GM19324 (cell line): ENCODE measurements around the gene BEST4.
"Not testable (repeated sequence)": the region's sequence is repeated elsewhere in the genome, so short reads cannot be mapped to it uniquely, and the experiment has no call there.

Source experiments
- ATAC-seq: cut with Tn5 transposase; IDR thresholded peaks from one replicate; pipeline ENCODE4 v1.9.1; 2021; ENCODE audit warnings: mild to moderate bottlenecking, moderate library complexity; ENCODE audit not compliant: unreplicated experiment, low FRiP score

Gene BEST4

DNA sequence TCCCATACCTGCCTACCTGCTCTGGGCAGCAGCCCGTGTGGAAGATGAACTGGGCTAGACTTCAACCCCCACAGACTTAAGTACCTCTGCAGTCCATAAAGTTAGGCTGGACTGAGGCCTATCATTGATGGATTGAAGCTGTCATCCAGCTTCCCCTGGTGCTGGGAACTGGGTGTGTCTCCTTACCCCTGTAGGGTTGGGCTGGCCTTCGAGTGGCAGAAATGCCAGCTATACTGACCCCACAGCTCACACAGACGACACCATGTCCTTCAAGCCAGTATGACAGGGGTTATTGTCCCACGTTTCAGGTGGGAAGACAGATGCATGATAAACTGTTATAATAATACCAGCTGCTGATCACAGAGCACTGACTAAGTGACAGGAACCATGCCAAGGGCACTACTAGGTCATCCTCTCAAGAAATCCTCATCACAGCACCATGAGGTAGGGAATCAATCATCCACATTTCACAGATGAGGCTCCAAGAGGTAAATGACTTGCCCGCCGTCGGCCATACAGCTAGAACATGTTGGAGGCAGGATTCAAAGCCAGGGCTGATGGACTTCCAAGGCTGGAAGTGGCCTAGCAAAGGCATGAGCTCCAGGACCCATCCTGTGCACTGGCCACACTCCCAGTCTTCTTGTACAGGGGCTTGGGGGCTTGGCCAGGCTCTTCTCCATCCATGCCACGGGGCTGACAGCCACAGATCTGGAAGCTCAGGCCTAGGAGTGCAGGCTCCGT lies at the start of gene BEST4:
TSS of gene BEST4 (minus strand) at position 51 of the 741 bp plus-strand sequence. CDS start 465 bp downstream, outside the sequence.
- no peak for ATAC-seq

GRCh38 chr1:44835738-44836675 lies 48.0 kb upstream of the BEST4 start:
- no peak for ATAC-seq

DNA sequence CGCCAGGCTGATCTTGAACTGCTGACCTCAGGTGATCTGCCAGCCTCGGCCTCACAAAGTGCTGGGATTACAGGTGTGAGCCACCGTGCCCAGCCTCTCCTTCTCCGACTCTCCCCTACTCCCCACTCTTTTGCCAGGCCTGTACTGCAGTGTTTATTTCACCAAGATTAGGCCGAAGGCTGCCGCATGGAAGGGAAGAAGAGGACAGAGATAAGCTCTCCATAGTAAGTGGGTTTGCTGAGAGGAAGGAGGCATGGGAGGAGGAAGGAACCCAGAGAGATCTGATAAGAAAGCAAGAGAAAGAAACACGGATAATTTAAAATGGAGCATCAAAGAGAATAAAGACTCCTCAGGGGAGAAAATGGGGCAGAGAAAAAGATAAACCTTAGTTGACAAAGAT lies 46.4 kb upstream of the BEST4 start:
- ATAC-seq, result no peak

DNA sequence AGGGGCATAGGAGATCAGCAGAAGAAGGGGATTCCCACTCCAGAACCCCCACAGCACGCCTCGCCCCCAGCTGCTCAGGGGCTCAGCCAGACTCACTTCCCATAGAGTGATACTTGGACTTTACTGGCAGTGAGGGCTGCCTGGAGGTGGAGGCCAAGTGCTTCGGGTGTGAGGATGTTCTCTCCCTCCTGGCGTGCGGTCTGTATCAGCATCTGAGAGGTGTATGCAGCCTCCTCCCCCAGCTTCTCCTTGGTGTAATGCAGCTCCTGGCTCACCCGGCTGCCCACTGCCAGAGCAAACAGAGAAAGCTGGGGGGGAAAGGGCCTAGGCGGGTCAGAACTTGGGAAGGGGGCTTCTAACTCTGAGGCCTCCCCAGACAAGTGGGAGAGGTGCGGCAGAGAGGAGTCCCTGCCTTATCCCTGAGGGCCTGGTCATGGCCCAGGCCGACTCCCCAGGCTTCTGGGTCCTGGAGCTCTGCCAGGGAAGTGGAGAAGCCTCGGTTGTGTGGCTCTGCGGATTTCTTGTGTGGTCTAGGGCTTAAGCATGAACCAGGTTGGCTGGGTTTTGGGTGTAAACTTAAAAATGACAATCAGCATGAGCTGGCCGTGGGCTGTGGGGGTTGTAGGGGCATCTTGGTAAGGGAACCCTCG lies 44.2 kb upstream of the BEST4 start:
- ATAC-seq, result no peak

DNA sequence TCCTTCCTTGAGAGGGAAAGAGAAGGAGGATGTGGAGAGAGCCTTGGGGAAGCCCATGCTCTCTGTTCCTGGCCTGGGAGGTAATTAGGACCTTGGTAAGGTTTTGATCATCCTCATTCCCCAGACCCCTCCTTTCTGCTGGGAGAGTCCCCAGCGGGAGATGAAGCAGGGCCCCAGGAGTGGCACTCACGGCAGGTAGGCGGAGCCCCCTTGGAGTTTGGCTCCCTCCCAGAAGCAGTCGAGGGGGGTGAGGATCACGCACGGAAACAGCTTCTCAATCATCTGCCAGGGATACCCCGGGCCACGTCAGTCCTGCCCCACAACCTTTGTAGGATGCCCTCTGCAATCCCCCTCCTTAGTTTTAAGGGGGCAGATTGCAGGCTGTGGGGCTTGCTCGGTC lies 43.5 kb upstream of the BEST4 start:
- no peak for ATAC-seq

- ATAC-seq, result no peak
These were observed 42.9 kb upstream of the BEST4 start for GRCh38 chr1:44830900-44831304.

DNA sequence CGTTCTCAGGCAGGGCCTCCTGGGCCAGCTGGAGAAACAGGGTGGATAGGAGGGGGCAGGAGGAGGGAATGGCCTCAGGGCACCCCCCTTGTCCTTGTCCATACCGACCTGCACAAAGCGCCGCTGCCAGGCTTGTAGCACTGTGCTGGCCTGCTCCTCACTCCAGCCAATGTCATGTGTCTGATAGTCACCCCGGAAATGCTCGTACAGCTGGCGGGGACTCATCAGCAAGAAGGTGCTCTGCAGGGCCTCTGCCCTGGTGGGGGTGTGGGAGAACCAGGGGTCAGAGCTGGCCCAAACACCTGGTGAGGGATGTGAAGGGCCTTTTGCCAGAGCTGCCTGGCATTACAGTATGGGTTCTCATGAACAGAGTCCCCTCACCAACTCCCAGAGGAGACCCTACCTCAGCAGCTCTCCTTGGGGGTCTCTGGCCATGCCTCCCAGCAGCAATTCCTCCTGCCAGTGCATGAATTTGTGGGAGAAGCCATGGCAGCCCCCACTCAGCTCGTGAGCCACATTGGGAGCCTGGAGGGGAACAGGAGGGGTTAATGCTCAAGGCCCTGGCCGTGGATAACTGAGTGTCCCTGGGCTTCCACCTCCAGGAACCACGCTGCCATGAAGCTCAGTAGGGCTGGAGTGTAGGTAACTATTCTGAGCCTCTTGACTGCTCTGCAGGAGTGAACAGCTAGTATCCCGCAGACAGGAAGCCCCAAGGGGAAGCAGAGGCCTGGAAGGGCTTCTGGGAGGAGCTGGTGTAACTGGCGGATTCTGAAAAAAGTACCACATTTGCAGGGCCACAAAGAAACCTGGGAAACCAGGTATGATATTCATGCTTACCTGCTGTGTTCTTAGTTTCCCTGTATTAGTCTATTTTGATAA lies 41.8 kb upstream of the BEST4 start:
- no peak for ATAC-seq

DNA sequence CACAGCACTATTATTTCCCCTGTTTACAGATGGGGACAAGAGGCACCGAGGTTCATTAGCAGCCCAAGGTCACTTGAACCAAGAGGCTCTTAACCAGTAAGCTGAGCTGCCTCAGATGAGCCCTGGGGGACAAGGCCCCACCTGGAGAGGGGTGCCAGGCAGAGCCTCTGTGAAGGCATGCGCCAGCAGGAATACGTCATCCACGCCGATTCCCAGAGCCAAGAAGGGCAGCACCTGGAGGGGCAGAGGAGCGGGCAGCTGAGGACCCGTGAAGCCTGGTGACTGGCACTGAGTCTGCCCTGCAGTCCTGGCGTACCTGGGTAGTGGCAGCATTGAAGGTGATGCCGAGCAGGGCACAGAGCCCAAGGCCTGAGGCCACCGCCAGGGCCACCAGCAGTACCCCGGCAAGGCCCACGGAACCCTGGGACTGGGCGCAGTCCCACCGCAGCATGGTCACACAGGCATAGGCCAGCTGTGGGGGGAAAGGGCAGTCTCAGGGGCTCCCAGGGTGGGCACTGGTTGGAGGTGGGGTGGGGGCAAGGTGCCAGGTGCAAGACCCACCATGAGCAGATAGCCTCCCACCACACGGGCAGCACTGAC lies 41.0 kb upstream of the BEST4 start:
- no peak for ATAC-seq

GRCh38 chr1:44828003-44828651 lies 40.2 kb upstream of the BEST4 start:
- no peak for ATAC-seq

DNA sequence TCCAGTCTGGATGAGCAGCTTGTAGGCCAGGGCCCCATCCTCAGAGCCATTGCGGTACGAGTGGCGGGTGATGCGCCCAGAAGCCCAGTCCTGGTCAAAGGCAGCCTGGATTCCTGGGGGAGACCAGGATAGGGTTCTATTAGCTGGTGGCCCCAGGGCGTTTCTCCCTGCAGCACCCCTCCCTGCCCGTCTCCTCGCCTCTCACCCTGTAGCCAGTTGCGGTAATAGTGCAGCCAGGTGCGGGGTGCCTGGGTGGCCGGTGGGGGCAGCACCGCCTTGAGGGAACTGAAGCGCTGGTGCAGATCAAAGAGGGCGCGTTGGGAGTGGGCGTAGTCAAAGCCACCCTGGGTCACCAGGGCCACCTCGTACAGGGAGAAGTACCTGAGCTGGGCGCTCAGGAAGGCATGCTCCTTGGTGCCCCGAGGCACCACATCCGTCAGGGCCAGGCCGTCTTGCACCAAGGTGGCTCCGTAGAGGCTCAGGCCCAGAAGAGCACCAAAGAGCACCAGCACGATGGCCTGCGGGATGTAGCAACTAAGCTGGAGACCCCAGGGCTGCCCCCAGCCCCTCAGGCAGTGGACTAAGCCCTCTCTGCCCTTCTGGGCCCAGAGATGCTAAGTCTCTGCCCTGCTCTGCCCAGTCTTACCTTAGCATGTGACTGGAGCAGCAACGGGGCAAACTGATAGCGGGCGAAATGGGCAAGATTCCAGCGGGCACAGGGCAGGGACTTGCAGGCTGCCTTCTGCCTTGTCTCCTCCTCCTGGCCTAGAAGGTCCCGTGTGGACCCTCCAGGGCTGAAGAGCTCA lies 39.4 kb upstream of the BEST4 start:
- ATAC-seq, result no peak

DNA sequence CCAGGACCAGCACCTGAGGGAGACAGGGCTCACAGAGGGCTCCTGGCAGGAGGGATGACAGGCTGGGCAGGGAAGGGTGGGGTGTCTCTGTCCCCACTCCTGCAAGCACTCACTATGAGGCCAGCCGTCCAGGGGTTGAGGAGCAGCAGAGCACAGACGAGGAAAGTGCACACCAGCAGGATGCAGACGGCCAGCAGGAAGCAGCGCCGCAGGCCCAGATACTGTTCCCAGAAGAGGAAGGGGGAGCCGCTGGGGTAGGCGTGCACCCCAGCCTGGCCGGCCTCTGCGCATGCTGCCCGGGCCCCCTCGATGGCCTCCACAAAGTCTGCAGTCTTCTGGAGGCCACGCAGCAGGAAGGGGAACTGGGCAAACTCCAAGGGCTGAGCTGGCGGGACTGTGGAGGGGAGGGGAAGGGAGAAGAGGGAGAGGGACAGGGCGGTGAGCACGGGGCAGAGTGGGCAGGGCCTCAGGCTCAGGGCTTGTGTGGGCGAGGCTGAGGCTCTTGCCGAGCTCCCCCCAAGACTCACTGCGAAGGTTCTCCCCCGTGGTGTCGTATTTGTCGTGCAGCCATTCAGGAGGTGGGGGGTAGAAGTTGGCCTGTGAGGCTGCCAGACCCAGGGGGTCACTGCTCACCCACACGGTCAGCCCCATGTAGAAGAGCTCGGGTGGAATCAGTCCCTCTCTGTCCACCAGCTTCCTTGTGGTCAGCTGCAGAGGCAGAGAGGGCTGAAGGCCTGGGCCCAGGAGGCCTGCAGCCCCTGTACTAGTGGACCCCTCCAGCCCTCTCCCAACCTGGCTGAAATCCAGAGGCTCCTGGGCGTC lies 38.6 kb upstream of the BEST4 start:
- no peak for ATAC-seq

DNA sequence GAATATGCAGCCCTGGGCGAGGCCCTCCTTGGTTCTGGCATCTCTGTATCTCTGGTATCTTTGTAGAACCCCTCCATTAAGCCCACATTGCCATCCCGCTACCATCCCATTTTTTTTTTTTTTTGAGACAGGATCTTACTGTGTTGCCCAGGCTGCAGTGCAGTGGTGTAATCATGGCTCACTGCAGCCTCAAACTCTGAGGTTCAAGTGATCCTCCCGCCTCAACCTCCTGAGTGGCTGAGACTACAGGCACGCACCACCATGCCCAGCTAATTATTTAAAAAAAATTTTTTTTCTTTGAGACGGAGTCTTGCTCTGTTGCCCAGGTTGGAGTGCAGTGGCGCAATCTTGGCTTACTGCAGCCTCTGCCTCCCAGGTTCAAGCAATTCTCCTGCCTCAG lies 36.4 kb upstream of the BEST4 start:
- not testable (repeated sequence) for ATAC-seq

DNA sequence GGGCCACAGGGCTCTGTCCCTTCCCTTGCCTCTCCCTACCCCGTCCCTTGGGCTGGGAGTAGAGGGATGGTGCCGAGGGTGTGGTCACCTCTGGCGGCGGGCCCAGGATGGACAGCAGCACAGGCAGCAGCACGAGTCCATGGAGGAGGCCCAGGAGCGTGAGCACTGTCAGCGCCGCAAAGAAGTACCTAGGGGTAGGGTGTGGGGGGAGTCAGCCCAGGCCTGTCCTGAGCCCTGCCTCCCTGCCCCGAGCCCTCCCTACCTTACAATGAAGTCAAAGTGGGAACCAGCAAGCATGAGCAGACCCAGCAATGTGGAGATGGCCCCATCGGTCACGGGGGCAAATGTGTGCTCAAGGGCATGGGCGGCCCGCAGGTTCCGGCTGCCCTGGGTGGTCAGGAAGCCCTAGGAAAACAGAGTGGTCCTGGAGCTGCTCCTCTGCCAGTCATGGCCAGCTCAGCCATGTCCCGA lies 35.0 kb upstream of the BEST4 start:
- ATAC-seq, result no peak

DNA sequence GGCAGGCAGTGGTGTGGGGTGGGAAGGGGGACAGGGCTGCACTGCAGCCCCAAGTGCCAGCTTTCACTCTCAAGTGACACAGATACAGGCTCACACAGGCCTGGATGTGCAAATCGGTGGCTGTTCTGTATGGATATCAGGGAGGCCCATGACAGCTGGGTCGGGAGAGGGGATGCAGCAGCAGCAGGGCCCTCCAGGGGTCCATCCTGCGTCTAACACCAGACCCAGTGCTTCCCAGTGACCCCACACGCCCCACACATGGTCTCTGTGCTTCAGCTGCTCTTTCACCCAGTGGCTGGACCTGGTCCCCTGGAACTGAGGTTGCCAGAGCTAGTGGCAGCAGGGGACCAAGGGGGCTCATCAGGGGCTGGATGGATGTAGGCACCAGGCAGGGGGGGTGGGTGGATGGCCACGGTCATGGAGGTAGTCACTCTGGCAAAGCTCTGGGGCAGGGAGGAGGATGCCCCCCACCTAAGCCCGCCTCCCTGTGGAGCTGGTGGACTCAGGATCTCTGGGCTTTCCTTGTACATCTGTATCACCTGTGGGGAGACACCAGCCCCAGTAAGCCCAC lies 34.2 kb upstream of the BEST4 start:
- no peak for ATAC-seq

- ATAC-seq, result no peak
These were observed 33.3 kb upstream of the BEST4 start for GRCh38 chr1:44821240-44821715.

DNA sequence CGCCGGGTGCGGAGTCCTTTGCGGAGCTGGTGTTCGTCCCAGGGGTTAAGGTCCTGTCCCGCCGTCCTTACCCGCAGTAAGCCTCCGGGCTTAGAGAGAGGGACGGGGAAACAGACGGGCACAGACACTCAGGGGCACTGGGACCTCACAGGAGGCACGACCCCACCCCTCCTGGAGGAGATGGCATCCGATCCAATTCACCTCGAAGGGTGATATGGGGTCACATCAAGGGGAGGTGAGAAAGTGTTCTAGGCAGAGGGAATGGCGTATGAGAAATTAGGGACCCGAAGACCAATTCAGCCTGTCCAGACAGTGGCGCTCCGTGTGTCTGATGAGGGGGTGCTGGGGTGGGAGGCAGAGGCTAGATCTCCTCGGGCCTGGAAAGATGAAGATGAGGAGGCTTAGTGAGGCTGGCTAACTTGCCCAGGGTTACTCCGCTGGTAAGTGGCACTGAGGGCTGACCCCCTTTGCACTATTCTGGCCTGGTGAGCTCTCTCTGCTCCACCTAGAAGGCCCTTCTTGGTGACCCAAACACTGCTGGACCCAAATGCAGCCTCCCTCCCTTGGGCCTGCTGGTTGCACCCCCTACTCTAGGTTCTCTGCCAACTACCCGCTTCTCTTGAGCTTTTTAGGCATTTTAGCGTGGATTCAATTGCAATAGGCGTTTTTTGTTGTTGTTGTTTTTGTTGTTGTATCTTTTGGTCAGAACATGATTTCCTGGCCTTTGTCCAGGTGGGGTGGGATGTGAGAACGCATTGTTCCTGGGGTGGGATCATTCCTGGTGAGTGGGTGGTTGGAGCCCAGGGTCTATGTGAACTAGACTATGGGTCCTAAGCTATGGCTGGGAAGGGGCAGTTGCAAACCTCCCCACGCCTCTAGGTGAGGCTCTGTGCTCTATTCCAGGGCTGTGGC lies 32.6 kb upstream of the BEST4 start:
- peak; percentile 8 for ATAC-seq
